Thyroid gland (tissue), 4 donors: Measurements from ENCODE around the gene CBFA2T2.

ENCODE experiments used
- CTCF ChIP-seq, 6 experiments: fragments of 200-600 bp in 3 of 6; fragments of 450-650 bp in 3 of 6; sonication (generic) in 3 of 6; IDR thresholded peaks; one replicate each; pipeline ENCODE4 v1.5.1; 2016 to 2019; ENCODE audit warnings: antibody characterized with exemption in 6 of 6, mild to moderate bottlenecking in 2 of 6, inconsistent platforms in 1 of 6, moderate library complexity in 1 of 6
- POLR2A ChIP-seq, 2 donors: fragments of 450-650 bp; IDR thresholded peaks; one replicate each; pipeline ENCODE4 v1.6.1; 2017; ENCODE audit warnings: antibody characterized with exemption in 2 of 2, mild to moderate bottlenecking in 2 of 2, moderate library complexity in 1 of 2

GRCh38 chr20:33601861-33602260 lies 112.0 kb downstream of the CBFA2T2 start:
- no peak for TF ChIP-seq CTCF (IDR thresholded peaks at IDR 0.05)
- no peak for TF ChIP-seq POLR2A (IDR thresholded peaks at IDR 0.05)
